GM15510 (cell line): ENCODE data around the gene SH3BP5.

Experiments used
- POLR2A ChIP-seq: IDR thresholded peaks from 3 replicates; pipeline ENCODE4 v1.6.1; 2011; ENCODE audit warnings: borderline replicate concordance; ENCODE audit not compliant: insufficient read length; ENCODE audit errors: extremely low read depth

The SH3BP5 gene

GRCh38 chr3:15348246-15348645, 15.9 kb upstream of the SH3BP5 start:
- no peak for TF ChIP-seq POLR2A

- TF ChIP-seq POLR2A: no peak
These were observed 15.3 kb upstream of the SH3BP5 start for GRCh38 chr3:15347737-15348110.

DNA sequence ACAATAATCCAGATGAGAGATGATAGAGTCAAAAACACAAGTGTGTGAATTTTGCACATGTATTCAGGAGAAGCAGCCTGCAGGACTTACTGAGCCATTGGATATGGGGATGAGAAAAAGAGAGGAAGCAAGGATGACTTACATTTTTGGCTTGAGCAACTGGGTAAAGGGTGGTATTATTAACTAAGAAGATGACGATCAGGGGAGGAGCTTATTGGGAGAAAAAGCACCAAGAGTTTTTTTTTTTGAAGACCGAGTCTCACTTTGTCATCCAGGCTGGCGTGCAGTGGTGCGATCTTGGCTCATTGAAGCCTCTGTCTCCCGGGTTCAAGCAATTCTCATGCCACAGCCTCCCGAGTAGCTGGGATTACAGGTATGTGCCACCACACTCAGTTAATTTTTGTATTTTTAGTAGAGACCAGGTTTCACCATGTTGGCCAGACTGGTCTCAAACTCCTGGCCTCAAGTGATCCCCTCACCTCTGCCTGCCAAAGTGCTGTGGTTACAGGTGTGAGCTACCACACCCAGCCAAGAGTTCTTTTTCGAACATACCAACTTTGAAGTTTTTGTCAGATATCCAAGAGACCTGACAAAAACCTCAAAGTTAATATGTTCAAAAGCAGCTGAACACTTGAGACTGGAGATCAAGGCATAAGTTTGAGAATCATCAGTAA, 14.8 kb upstream of the SH3BP5 start:
- TF ChIP-seq POLR2A: no peak

DNA sequence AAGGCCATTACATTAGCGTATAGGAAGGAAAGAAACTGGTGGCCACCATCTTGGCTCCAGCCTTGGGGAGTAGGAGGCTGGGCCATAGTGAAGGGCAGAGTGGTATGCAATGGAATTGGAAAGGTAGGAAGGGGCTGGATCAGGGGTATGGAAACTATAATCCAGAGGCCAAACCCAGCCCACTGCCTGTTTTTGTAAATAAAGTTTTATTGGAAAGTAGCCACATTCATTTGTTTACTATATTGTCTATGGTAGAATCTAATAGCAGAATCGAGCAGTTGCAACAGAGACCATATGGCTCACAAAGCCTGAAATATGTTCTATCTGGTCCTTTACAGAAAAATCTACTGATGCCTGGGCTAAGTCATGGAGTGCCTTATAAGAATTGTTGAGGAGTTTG, 14.1 kb upstream of the SH3BP5 start:
- TF ChIP-seq POLR2A: no peak

DNA sequence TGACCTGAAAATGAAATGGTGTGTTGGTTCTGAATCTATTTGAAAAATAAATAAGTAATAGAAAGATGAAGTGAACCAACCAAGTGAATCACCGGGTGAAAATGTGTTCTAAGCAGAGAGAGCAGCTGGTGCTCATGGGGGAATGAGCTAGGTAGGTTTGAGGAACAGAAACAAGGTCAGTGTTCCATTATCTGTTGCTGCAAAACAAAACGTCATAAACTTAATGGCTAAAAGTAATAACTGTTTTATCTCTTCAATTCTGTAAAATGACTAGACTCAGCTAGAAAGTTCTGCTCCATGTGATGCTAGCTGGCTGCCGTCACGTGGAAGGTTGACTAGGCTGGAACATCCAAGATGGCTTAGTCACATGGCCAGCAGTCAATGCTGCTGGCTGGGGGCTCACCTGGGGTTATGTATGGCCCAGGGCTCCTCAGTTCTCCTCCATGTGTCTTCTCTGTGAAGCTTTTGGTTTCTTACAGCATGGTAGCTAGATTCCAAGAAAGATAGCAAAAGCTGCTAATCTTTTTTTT, 13.3 kb upstream of the SH3BP5 start:
- TF ChIP-seq POLR2A: no peak

- no peak for TF ChIP-seq POLR2A
These were observed 12.8 kb upstream of the SH3BP5 start for GRCh38 chr3:15345066-15345607.

GRCh38 chr3:15342945-15343344, 10.6 kb upstream of the SH3BP5 start:
- no peak for TF ChIP-seq POLR2A

DNA sequence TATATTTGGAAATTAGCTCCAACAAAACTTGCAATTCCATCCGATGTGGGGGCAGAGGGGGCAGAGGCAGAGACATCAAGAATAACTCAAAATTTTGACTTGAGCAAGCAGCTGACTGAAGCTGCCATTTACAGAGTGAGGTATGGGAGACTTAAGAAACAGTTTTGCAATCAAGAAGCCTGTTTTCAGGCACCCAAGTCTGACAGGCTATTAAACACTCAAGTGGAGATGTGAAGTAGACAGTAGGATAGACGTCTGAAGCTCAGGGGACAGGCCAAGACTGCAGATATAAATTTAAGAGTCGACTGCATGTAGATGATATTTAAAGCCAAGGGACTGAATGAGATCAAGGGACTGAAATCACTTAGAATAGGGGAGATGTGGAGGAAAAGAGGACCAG, 9.9 kb upstream of the SH3BP5 start:
- TF ChIP-seq POLR2A: no peak

GRCh38 chr3:15341030-15341726, 8.8 kb upstream of the SH3BP5 start:
- TF ChIP-seq POLR2A: no peak

GRCh38 chr3:15339786-15340215, 7.4 kb upstream of the SH3BP5 start:
- no peak for TF ChIP-seq POLR2A

- no peak for TF ChIP-seq POLR2A
These were observed 6.6 kb upstream of the SH3BP5 start for GRCh38 chr3:15339001-15339400.

DNA sequence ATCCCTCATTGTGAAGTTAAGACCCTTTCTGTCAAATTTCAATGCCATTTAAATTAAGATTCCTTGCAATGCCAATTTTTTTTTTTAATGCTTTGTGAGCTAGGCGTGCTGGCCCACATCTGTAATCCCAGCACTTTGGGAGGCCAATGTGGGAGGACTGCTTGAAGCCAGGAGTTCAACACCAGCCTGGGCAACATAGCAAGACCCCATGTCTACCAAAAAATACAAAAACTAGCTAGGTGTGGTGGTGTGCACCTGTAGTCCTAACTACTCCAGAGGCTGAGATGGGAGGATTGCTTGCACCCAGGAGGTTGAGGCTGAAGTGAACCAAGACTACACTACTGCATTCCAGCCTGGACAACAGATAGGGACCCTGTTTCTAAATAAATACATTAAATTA, 5.6 kb upstream of the SH3BP5 start:
- no peak for TF ChIP-seq POLR2A

DNA sequence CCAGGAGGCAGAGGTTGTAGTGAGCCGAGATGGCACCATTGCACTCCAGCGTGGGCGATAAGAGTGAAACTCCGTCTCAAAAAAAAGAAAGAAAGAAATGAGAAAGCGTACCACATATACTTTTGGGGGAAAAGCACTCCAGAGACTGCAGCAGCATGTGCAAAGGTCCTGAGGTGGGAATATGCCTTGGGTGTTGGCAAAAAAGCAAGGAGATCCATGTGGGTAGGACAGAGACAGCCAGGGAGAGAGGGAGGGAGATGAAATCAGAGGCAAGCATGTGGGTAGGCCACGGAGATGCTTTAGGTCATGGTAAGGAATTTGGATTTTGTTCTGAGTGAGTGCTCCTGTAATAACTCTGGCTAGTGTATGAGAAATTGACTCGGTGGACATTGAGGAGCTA, 3.7 kb upstream of the SH3BP5 start:
- no peak for TF ChIP-seq POLR2A

- TF ChIP-seq POLR2A: no peak
These were observed 1.5 kb upstream of the SH3BP5 start for GRCh38 chr3:15333956-15334263.

GRCh38 chr3:15333099-15333955, 941 bp upstream of the SH3BP5 start:
- TF ChIP-seq POLR2A: no peak

GRCh38 chr3:15331606-15332404, 581 bp downstream of the SH3BP5 start:
- no peak for TF ChIP-seq POLR2A
